Fibroblast of skin of right biceps (primary cell): ENCODE measurements around the gene KCNJ15.

Source experiments
- DNase-seq: peaks from one replicate; pipeline ENCODE4 v3.0.0-alpha.2; 2013

The KCNJ15 gene

GRCh38 chr21:38300141-38300578 is 43.4 kb downstream of the KCNJ15 start:
- DNase-seq: no peak

- DNase-seq: no peak
These were observed 44.8 kb downstream of the KCNJ15 start for GRCh38 chr21:38301321-38302214.

- DNase-seq: peak; percentile 93
These were observed 46.5 kb downstream of the KCNJ15 start for GRCh38 chr21:38303300-38303699.

- DNase-seq: peak; percentile 99
These were observed 49.8 kb downstream of the KCNJ15 start for GRCh38 chr21:38306433-38307141.

- peak; percentile 49 for DNase-seq
These were observed 51.2 kb downstream of the KCNJ15 start for GRCh38 chr21:38307771-38308531.

- no peak for DNase-seq
These were observed 51.8 kb downstream of the KCNJ15 start for GRCh38 chr21:38308532-38309119.

GRCh38 chr21:38310646-38311485 is 54.1 kb downstream of the KCNJ15 start:
- DNase-seq: peak; percentile 66

- no peak for DNase-seq
These were observed 55.0 kb downstream of the KCNJ15 start for GRCh38 chr21:38311765-38312164.

- no peak for DNase-seq
These were observed 56.0 kb downstream of the KCNJ15 start for GRCh38 chr21:38312822-38313221.

- no peak for DNase-seq
These were observed 57.8 kb downstream of the KCNJ15 start for GRCh38 chr21:38314558-38314957.

GRCh38 chr21:38315122-38315521 is 58.3 kb downstream of the KCNJ15 start:
- DNase-seq: no peak

GRCh38 chr21:38319781-38320180 is 63.0 kb downstream of the KCNJ15 start:
- peak; percentile 83 for DNase-seq

GRCh38 chr21:38321568-38321967 is 64.8 kb downstream of the KCNJ15 start:
- DNase-seq: peak; percentile 38

- DNase-seq: peak; percentile 71
These were observed 65.6 kb downstream of the KCNJ15 start for GRCh38 chr21:38322311-38322950.

- DNase-seq: peak; percentile 99
These were observed 67.1 kb downstream of the KCNJ15 start for GRCh38 chr21:38323721-38324531.

- no peak for DNase-seq
These were observed 68.4 kb downstream of the KCNJ15 start for GRCh38 chr21:38325216-38325615.

GRCh38 chr21:38325731-38326420 is 69.1 kb downstream of the KCNJ15 start:
- peak; percentile 73 for DNase-seq

GRCh38 chr21:38326429-38326828 is 69.6 kb downstream of the KCNJ15 start:
- DNase-seq: no peak

GRCh38 chr21:38326899-38327298 is 70.1 kb downstream of the KCNJ15 start:
- DNase-seq: no peak

GRCh38 chr21:38327984-38328383 is 71.2 kb downstream of the KCNJ15 start:
- DNase-seq: peak; percentile 57
